Measurements from ENCODE around the gene CLMN. TPM values are rescaled to one million over a fixed set of nuclear protein-coding genes. Genes with fewer than 3 reads are reported as not detected.

Gene CLMN
- total and polyA plus RNA-seq, 2 of the 8 experiments (the other 6 are each of a cell fraction or from before 2014, with no cell fraction given) = 1.6 to 8.2 TPM

DNA sequence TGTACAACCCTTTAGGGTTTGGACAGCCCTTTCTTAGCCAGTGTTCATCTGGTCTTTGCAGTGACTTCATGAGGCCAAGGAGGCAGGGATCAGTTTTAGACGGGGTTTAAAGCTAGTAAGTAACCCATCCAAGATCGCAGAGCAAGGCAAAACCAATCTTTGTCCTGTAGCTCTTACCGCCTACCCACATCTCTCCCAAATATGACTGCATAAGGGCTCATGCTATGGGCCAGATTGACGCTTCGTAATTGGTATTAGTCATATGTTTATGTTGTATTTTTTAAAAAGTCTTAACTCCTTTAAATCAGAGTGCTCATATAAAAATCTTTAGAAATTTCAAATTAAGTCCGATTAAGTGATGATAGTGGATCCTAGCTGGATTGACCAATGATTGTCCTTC lies 3.7 kb upstream of the CLMN start:
- POLR2A ChIA-PET (ENCODE audit: partially characterized antibody) = no interaction called here
- no peak for FAIRE-seq
- TF ChIP-seq EGR1 (IDR thresholded peaks at IDR 0.05; ENCODE audit: borderline replicate concordance, low read depth, low read length) (no peak), CBX8 (IDR thresholded peaks at IDR 0.05; ENCODE audit: borderline replicate concordance, low read depth, low read length) (no peak), SRF (IDR thresholded peaks at IDR 0.05; ENCODE audit: low read depth, low read length) (no peak), SAP30 (IDR thresholded peaks at IDR 0.05; ENCODE audit: insufficient read depth, insufficient replicate concordance, low read length) (no peak), SIX5 (IDR thresholded peaks at IDR 0.05; ENCODE audit: low read depth, low read length) (no peak), TCF12 (IDR thresholded peaks at IDR 0.05; ENCODE audit: low read depth, low read length) (no peak), GABPA (IDR thresholded peaks at IDR 0.05; ENCODE audit: borderline replicate concordance, insufficient read depth, low read length) (no peak), SP4 (IDR thresholded peaks at IDR 0.05; ENCODE audit: low read length) (no peak), KDM5A (IDR thresholded peaks at IDR 0.05; ENCODE audit: low read length) (no peak), ASH2L (IDR thresholded peaks at IDR 0.05; ENCODE audit: low read length) (no peak), HDAC2 (IDR thresholded peaks at IDR 0.05; ENCODE audit: borderline replicate concordance in 1 of 2, low read depth in 2 of 2, low read length in 2 of 2) (no peak), JUN (IDR thresholded peaks at IDR 0.05; ENCODE audit: low read depth, low read length) (no peak), ZNF274 (IDR thresholded peaks at IDR 0.05; ENCODE audit: borderline replicate concordance, extremely low read depth, low read length) (no peak)
- TF ChIP-seq, protein P1, sequence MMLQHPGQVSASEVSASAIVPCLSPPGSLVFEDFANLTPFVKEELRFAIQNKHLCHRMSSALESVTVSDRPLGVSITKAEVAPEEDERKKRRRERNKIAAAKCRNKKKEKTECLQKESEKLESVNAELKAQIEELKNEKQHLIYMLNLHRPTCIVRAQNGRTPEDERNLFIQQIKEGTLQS (IDR thresholded peaks at IDR 0.05; ENCODE audit: insufficient read depth, low read depth, low read length) = no peak

More for the DNA sequence above, 3.7 kb upstream of the CLMN start:
- H3K36me3 ChIP-seq (ENCODE audit: control insufficient read depth in 2 of 4, insufficient read depth in 4 of 4, low read length in 3 of 4) = no peaks in the 10 kb centered on the region
- no peak overlapping the region for H2BK12ac ChIP-seq (ENCODE audit: low read depth, low read length)
- no peak overlapping the region for H2BK120ac ChIP-seq (replicated peaks; ENCODE audit: low read depth, low read length)
- H3K4me2 ChIP-seq (ENCODE audit: insufficient read depth in 1 of 2, low read depth in 2 of 2, low read length in 2 of 2) = no peak overlapping the region
- H2BK20ac ChIP-seq (ENCODE audit: low read length) = no peak overlapping the region
- H3K18ac ChIP-seq (ENCODE audit: extremely low read depth, low read length) = no peak overlapping the region
- WGBS, 2 experiments (ENCODE audit: extremely low coverage in 1 of 2, insufficient coverage in 1 of 2, insufficient read length in 1 of 2, insufficient replicate concordance in 2 of 2, low coverage in 1 of 2, low lambda C conversion rate in 2 of 2, missing lambda C conversion rate in 1 of 2) = 85% methylated on average over 6 of the region's 6 CpGs; no CpG with 5 or more reads in 1 of the 2 experiments
- no peak overlapping the region for H4K91ac ChIP-seq (replicated peaks; ENCODE audit: insufficient read length, low read length)
- no peak overlapping the region for H3K27ac ChIP-seq (ENCODE audit: low read depth, low read length)
- no peak overlapping the region for H4K5ac ChIP-seq (ENCODE audit: insufficient read length, low read depth, low read length)
- H3K79me1 ChIP-seq (ENCODE audit: low read depth, low read length) = no peaks in the 10 kb centered on the region
- no peak overlapping the region for H2AK5ac ChIP-seq (ENCODE audit: low read depth, low read length)
- H3K14ac ChIP-seq (ENCODE audit: insufficient read length) = no peak overlapping the region
- no peaks in the 10 kb centered on the region for H3K9me3 ChIP-seq (ENCODE audit: insufficient read depth in 2 of 2, low read depth in 1 of 2, low read length in 1 of 2)
- H3K23ac ChIP-seq (ENCODE audit: insufficient read length) = no peak overlapping the region
- no peak overlapping the region for H2BK5ac ChIP-seq (ENCODE audit: low read depth, low read length)
- CTCF ChIA-PET (ENCODE audit: partially characterized antibody) = interaction anchor here (1.1 to 1.5 kb wide), 4 partner anchors 10 to 37 kb away, joined by 3 to 7 read pairs (median 3); no protein-coding TSS in a partner anchor
- peaks cover 0 to 8% (median 4%) of the 10 kb centered on the region in 4 experiments; a peak in 4 of 7 replicates for H3K4me1 ChIP-seq (replicated peaks in 1 of 4; ENCODE audit: control insufficient read depth in 3 of 4, insufficient read depth in 4 of 4, low read length in 3 of 4)
- H3K23me2 ChIP-seq (ENCODE audit: low read depth, low read length) = peaks cover 7% of the 10 kb centered on the region; the same call in 1 of the 2 replicates
- no peak overlapping the region for H3K56ac ChIP-seq (replicated peaks; ENCODE audit: insufficient read length, low read depth, low read length)
- H3K79me2 ChIP-seq (ENCODE audit: control insufficient read depth in 1 of 2, insufficient read depth in 2 of 2, low read length in 2 of 2) = no peaks in the 10 kb centered on the region
- H4K20me1 ChIP-seq (replicated peaks in 1 of 2; ENCODE audit: control insufficient read depth in 1 of 2, insufficient read depth in 2 of 2, low read length in 2 of 2) = no peaks in the 10 kb centered on the region
- H3K27me3 ChIP-seq (replicated peaks in 1 of 4; ENCODE audit: control insufficient read depth in 3 of 4, extremely low read depth in 1 of 4, insufficient read depth in 3 of 4, low read length in 3 of 4) = peaks cover 0 to 10% (median 7%) of the 10 kb centered on the region in 4 experiments; a peak in 5 of 7 replicates
- H2BK15ac ChIP-seq (ENCODE audit: low read length) = no peak overlapping the region
- H3K4me3 ChIP-seq (ENCODE audit: extremely low read depth in 1 of 4, insufficient read depth in 2 of 4, low read depth in 3 of 4, low read length in 4 of 4) = no peak overlapping the region
- H3K9ac ChIP-seq (replicated peaks in 1 of 4; ENCODE audit: extremely low read depth in 1 of 4, low read depth in 3 of 4, low read length in 3 of 4) = no peak overlapping the region
- DNase-seq (ENCODE audit: low read depth in 1 of 2, low spot score in 2 of 2) = no peak
- H2AFZ ChIP-seq (ENCODE audit: low read length) = no peak overlapping the region
- H3K4ac ChIP-seq (replicated peaks; ENCODE audit: insufficient read length, low read depth, low read length) = no peak overlapping the region
- H4K8ac ChIP-seq (ENCODE audit: extremely low read depth, insufficient read depth, low read length) = no peak overlapping the region

Data from H1 (cell line).